Breast epithelium (tissue), 3 donors: ENCODE results near the gene DBH.

ENCODE experiments used
- POLR2A ChIP-seq: fragments of 450-650 bp; IDR thresholded peaks from one replicate; pipeline ENCODE4 v1.6.1; 2016; ENCODE audit warnings: antibody characterized with exemption, mild to moderate bottlenecking, moderate library complexity
- POLR2AphosphoS5 ChIP-seq, 3 donors: sonication (generic); formaldehyde crosslinking; IDR thresholded peaks; one replicate each; pipeline ENCODE4 v1.6.1; 2017; ENCODE audit warnings: antibody characterized with exemption in 3 of 3
- TF ChIP-seq, protein P1 (sequence below), 3 donors: fragments of 450-650 bp; IDR thresholded peaks; one replicate each; pipeline ENCODE4 v1.5.1; 2016 to 2017; ENCODE audit warnings: antibody characterized with exemption in 3 of 3, mild to moderate bottlenecking in 3 of 3, moderate library complexity in 3 of 3

DNA sequence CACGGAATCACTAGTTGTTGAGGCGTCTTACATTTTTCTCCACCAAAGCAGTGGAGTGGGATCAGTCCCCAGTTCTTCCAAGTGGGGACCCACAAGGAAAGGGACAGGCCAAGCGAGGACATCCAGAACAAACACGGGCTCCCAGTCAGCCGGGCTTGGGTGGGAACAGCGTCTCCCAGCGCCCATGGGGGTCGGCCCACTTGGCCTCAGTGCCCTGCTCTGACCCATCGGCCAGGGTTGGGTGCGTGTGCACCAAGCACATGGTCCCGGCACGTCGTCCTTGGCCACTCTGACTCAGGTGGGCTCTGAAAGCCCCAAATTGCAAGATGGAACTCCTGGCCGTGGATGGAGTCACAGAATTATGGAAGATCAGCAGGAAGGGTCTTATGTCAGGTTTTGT, 37.9 kb downstream of the DBH start:
- TF ChIP-seq POLR2A (no peak), POLR2AphosphoS5 (IDR thresholded peaks at IDR 0.05) (no peak)
- TF ChIP-seq, protein P1, sequence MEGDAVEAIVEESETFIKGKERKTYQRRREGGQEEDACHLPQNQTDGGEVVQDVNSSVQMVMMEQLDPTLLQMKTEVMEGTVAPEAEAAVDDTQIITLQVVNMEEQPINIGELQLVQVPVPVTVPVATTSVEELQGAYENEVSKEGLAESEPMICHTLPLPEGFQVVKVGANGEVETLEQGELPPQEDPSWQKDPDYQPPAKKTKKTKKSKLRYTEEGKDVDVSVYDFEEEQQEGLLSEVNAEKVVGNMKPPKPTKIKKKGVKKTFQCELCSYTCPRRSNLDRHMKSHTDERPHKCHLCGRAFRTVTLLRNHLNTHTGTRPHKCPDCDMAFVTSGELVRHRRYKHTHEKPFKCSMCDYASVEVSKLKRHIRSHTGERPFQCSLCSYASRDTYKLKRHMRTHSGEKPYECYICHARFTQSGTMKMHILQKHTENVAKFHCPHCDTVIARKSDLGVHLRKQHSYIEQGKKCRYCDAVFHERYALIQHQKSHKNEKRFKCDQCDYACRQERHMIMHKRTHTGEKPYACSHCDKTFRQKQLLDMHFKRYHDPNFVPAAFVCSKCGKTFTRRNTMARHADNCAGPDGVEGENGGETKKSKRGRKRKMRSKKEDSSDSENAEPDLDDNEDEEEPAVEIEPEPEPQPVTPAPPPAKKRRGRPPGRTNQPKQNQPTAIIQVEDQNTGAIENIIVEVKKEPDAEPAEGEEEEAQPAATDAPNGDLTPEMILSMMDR (IDR thresholded peaks at IDR 0.05), result no peak
